OCI-LY1 (cell line): ENCODE data around the gene ZNF175.

ENCODE experiments used
- H2AFZ ChIP-seq: fragments of 200-600 bp; sonication (generic), shearing (Covaris generic); 2 replicates; pipeline ENCODE4 v1.6.0; 2014; ENCODE audit warnings: antibody characterized with exemption, mild to moderate bottlenecking, low read length
- H3F3A ChIP-seq: fragments of 200-600 bp; sonication (generic), shearing (Covaris generic); 2 replicates; pipeline ENCODE4 v1.6.0; 2014; ENCODE audit warnings: mild to moderate bottlenecking, antibody characterized with exemption, low read length, moderate library complexity; ENCODE audit not compliant: insufficient read depth
- H3K27ac ChIP-seq: fragments of 200-600 bp; sonication (generic); 2 replicates; pipeline ENCODE4 v1.5.1; 2014; ENCODE audit warnings: low read length, mixed run types, mild to moderate bottlenecking, low read depth; ENCODE audit not compliant: poor library complexity, severe bottlenecking
- H3K27me3 ChIP-seq: fragments of 200-600 bp; sonication (generic); 2 replicates; pipeline ENCODE4 v1.6.0; 2014; ENCODE audit warnings: antibody characterized with exemption, mild to moderate bottlenecking, low read length, moderate library complexity; ENCODE audit not compliant: insufficient read depth
- H3K36me3 ChIP-seq: fragments of 200-600 bp; sonication (generic); 2 replicates; pipeline ENCODE4 v1.6.1; 2014; ENCODE audit warnings: mild to moderate bottlenecking, antibody characterized with exemption, low read length, moderate library complexity, mixed read lengths; ENCODE audit not compliant: insufficient read depth
- H3K4me1 ChIP-seq: fragments of 200-600 bp; sonication (generic); 2 replicates; pipeline ENCODE4 v1.5.1; 2014; ENCODE audit warnings: mild to moderate bottlenecking, low read length, moderate library complexity; ENCODE audit not compliant: insufficient read depth, severe bottlenecking
- H3K4me2 ChIP-seq: fragments of 200-600 bp; sonication (generic), shearing (Covaris generic); 2 replicates; pipeline ENCODE4 v1.6.1; 2014; ENCODE audit warnings: low read length
- H3K4me3 ChIP-seq: fragments of 200-600 bp; sonication (generic); 2 replicates; pipeline ENCODE4 v1.5.1; 2014; ENCODE audit warnings: low read length, low read depth, mild to moderate bottlenecking, mixed read lengths; ENCODE audit not compliant: poor library complexity, severe bottlenecking
- H3K79me2 ChIP-seq: fragments of 200-600 bp; shearing (Covaris generic); 2 replicates; pipeline ENCODE4 v1.6.1; 2016; ENCODE audit warnings: mixed run types, low read length, mixed read lengths; ENCODE audit not compliant: insufficient read depth
- H3K9ac ChIP-seq: fragments of 200-600 bp; sonication (generic), shearing (Covaris generic); 2 replicates; pipeline ENCODE4 v1.6.1; 2014; ENCODE audit warnings: mild to moderate bottlenecking, low read length, mixed read lengths
- H3K9me2 ChIP-seq: fragments of 200-600 bp; sonication (generic), shearing (Covaris generic); 2 replicates; pipeline ENCODE4 v1.6.1; 2014; ENCODE audit warnings: low read depth, mild to moderate bottlenecking, low read length, mixed read lengths
- H3K9me3 ChIP-seq: fragments of 200-600 bp; shearing (Covaris generic); 2 replicates; pipeline ENCODE4 v1.6.1; 2014; ENCODE audit warnings: low read length, mixed read lengths
- H4K20me1 ChIP-seq: fragments of 200-600 bp; sonication (generic), shearing (Covaris generic); 2 replicates; pipeline ENCODE4 v1.6.0; 2016; ENCODE audit warnings: mild to moderate bottlenecking, low read length; ENCODE audit not compliant: insufficient read depth
- EZH2 ChIP-seq: fragments of 200-600 bp; sonication (generic), shearing (Covaris generic); IDR thresholded peaks from 2 replicates; pipeline ENCODE4 v1.8.0; 2017; ENCODE audit warnings: borderline replicate concordance, mixed run types, mild to moderate bottlenecking, antibody characterized with exemption, low read length, moderate library complexity, mixed read lengths
- TF ChIP-seq, protein P1 (sequence below): fragments of 200-600 bp; sonication (generic), shearing (Covaris generic); IDR thresholded peaks from 2 replicates; pipeline ENCODE4 v1.5.1; 2017; ENCODE audit warnings: mild to moderate bottlenecking, antibody characterized with exemption, low read length, moderate library complexity, mixed read lengths

The ZNF175 gene

DNA sequence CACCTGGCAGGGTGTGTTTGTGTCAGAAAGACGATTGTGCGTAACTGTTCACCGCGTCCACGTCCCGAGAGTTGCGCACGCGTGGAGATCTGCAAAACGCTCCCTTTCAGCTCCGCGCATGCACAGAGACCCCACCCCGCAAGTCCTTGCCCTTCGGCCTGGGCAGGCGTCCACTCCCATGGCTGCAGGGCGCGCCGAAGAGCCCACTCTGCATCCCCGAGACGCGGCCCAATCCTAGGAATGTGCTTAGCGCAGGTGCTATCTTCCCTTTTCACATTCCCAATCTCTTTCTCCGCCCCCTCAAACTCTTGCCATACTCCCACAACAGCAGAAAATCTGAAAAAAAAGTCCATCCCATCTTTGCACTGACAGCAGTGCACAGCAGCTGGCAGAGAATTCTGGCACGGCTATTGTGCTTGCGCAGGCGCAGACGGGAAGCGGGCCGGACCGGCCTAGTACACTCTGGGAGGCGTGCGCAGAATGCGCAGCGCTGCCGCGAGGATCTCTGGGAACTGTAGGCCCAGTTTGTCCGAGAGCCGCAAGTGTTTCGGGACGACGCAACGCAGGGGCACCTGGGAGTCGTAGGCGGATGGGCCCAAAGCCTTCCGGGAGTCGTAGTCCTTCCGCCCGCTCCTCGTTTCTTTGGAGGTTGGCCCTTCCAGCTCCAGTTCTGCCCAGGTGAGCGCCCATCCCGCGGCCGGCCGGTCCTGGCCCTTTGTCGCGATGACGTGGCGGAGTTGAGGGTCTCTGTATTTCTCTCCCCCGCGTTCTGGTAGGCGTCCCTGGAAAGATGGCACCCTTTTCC lies 23.1 kb downstream of the ZNF175 start:
- H2AFZ ChIP-seq, result 0 out of 2 replicates have a peak overlapping the region, but pooled peaks have one; percentile 76
- H4K20me1 ChIP-seq, result no peaks in the 10 kb centered on the region
- peaks cover 16% of the 10 kb centered on the region for H3K4me1 ChIP-seq
- H3K36me3 ChIP-seq, result no peaks in the 10 kb centered on the region; the same call in 1 of the 2 replicates
- no peaks in the 10 kb centered on the region; the same call in 1 of the 2 replicates for H3K27me3 ChIP-seq
- no peaks in the 10 kb centered on the region for H3K9me2 ChIP-seq
- peak overlapping the region; percentile 73 for H3K4me3 ChIP-seq
- TF ChIP-seq, protein P1, sequence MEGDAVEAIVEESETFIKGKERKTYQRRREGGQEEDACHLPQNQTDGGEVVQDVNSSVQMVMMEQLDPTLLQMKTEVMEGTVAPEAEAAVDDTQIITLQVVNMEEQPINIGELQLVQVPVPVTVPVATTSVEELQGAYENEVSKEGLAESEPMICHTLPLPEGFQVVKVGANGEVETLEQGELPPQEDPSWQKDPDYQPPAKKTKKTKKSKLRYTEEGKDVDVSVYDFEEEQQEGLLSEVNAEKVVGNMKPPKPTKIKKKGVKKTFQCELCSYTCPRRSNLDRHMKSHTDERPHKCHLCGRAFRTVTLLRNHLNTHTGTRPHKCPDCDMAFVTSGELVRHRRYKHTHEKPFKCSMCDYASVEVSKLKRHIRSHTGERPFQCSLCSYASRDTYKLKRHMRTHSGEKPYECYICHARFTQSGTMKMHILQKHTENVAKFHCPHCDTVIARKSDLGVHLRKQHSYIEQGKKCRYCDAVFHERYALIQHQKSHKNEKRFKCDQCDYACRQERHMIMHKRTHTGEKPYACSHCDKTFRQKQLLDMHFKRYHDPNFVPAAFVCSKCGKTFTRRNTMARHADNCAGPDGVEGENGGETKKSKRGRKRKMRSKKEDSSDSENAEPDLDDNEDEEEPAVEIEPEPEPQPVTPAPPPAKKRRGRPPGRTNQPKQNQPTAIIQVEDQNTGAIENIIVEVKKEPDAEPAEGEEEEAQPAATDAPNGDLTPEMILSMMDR, result no peak
- TF ChIP-seq EZH2, result no peak
- no peak overlapping the region for H3K27ac ChIP-seq
- H3K9me3 ChIP-seq, result no peaks in the 10 kb centered on the region
- H3K79me2 ChIP-seq, result no peaks in the 10 kb centered on the region
- no peaks in the 10 kb centered on the region for H3F3A ChIP-seq
- H3K4me2 ChIP-seq, result peak overlapping the region; percentile 75
- peak overlapping the region; percentile 74 for H3K9ac ChIP-seq

DNA sequence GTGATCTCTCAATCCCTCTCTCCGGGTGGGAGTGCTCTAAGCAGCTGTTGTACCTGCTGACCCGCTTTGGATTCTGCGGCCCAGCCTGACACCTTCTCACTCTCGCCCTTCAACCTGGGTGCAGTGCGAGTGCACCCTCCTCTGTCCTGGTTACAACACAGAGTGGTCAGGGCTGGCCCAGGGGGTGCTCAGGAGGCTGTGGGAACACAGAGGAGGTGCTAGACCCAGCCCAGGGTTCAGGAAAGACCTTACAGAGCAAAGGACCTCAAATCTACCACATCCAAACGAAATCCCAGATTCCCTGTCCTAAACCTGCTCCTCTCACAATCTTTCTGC lies 23.7 kb downstream of the ZNF175 start:
- H3K27me3 ChIP-seq, result no peaks in the 10 kb centered on the region; the same call in 1 of the 2 replicates
- H3F3A ChIP-seq, result no peaks in the 10 kb centered on the region
- H3K4me1 ChIP-seq, result peaks cover 16% of the 10 kb centered on the region
- H3K4me3 ChIP-seq, result peak overlapping the region; percentile 73
- no peak overlapping the region for H3K27ac ChIP-seq
- TF ChIP-seq, protein P1, result no peak
- TF ChIP-seq EZH2, result no peak
- H3K4me2 ChIP-seq, result peak overlapping the region; percentile 75
- no peaks in the 10 kb centered on the region; the same call in 1 of the 2 replicates for H3K36me3 ChIP-seq
- no peaks in the 10 kb centered on the region for H3K79me2 ChIP-seq
- no peaks in the 10 kb centered on the region for H4K20me1 ChIP-seq
- H3K9me2 ChIP-seq, result no peaks in the 10 kb centered on the region
- H3K9ac ChIP-seq, result peak overlapping the region; percentile 74
- 0 out of 2 replicates have a peak overlapping the region, but pooled peaks have one; percentile 76 for H2AFZ ChIP-seq
- no peaks in the 10 kb centered on the region for H3K9me3 ChIP-seq

DNA sequence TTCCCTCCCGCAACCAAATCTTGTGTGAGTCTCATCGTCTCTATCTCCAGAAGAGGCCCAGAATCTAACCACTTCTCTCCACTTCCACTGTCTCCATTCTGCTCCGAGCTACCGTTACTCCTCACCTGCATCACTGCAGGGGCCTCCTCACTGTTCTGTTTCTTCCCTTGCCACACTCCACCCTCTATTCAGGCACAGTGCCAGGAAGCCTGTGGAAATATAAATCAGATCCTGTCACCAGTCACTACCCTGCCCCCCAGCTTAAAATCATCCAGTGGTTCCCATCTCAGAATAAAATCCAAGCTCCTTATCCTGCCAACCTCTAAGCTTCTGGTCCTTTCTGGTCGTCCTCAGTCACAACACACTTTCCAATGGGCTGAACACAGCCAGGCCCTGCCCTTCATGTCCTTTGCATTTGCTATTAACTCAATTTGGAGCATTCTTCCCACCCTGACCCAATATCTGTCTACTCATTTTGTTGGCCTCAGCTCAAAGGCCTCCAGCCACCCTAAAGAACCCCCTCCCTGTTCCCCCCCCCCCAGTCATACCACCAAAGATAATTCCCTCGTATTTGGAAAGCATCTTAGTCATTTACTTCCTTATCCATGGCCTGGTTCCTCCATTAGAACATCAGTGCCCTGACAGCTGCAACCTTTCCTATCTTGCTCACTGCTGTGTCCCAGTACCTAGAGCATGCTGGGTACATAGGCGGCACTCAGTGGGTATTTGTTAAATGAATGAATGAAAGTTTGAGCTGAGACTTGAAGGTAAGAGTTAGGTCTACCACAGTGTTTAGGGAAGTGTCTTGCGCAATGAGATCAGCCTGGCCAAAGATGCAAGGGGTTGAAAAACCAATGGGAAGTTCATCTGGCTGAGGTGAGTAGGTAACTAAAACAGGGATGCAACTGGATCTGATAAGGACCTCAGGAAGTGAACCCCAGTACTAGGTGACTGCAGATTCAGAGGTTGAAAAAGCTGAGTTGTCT lies 24.4 kb downstream of the ZNF175 start:
- Histone ChIP-seq H3K4me1 (peaks cover 16% of the 10 kb centered on the region), H3K27me3 (no peaks in the 10 kb centered on the region; the same call in 1 of the 2 replicates), H3K4me2 (peak overlapping the region; percentile 75), H3K36me3 (no peaks in the 10 kb centered on the region; the same call in 1 of the 2 replicates), H3K79me2 (no peaks in the 10 kb centered on the region), H3K9me3 (no peaks in the 10 kb centered on the region), H2AFZ (no peak overlapping the region), H3K27ac (no peak overlapping the region), H3K4me3 (peak overlapping the region; percentile 73), H3F3A (no peaks in the 10 kb centered on the region), H4K20me1 (no peaks in the 10 kb centered on the region), H3K9me2 (no peaks in the 10 kb centered on the region), H3K9ac (no peak overlapping the region)
- TF ChIP-seq, protein P1, result no peak
- TF ChIP-seq EZH2, result no peak
